K562 (cell line): ENCODE results near the gene GLG1. TPM values are rescaled to one million over a fixed set of nuclear protein-coding genes. Genes with fewer than 3 reads are reported as not detected.

Experiments used
- ATAC-seq: fragments of 200-7000 bp; cut with Tn5 transposase; 3 replicates; pipeline ENCODE4 v1.9.1; 2020; ENCODE audit warnings: moderate library complexity
- BruUV-seq: library from RNA; stranded (reverse); fragments of 400-500 nt; replicated peaks from 2 replicates; lab custom pipeline; 2021; lab: Mats Ljungman, UMichigan
- CTCF ChIA-PET: fragments of 300-600 bp; formaldehyde crosslinking; extraction: SDS; loops from one replicate; lab custom pipeline; 2021; ENCODE audit warnings: low intra/inter-chr PET ratio; lab: Yijun Ruan, JAX
- POLR2A ChIA-PET: fragments of 300-600, 350-650 bp; sonication (Branson Sonifier 250); formaldehyde crosslinking; extraction: SDS; loops from one replicate; lab custom pipeline; 2021; ENCODE audit warnings: antibody characterized with exemption, inconsistent platforms; lab: Yijun Ruan, JAX
- DNase-seq, 4 experiments: peaks; one replicate each; pipeline versions ENCODE4 v3.0.0 to v3.0.0-alpha.2; 2011 to 2018; ENCODE audit warnings: low spot score in 3 of 4, mixed read lengths in 3 of 4; ENCODE audit errors: extremely low read depth in 1 of 4
- FAIRE-seq: peaks from 2 replicates; lab custom pipeline; 2011; peaks lifted over from hg19 to GRCh38; lab: Jason Lieb, UNC
- H2AFZ ChIP-seq: 2 replicates; pipeline ENCODE4 v1.6.0; 2011; ENCODE audit warnings: low read depth, low read length, control low read depth, inconsistent platforms
- H3K27ac ChIP-seq: fragments of 200-600 bp; 3 replicates; pipeline ENCODE4 v1.8.0; 2011; ENCODE audit warnings: low read depth, mild to moderate bottlenecking, control low read depth, inconsistent platforms, low read length, moderate library complexity, mixed read lengths; ENCODE audit errors: extremely low read depth
- H3K27me3 ChIP-seq, 2 experiments: fragments of 300-600 bp in 1 of 2; 2 replicates in 1 of 2; 3 replicates in 1 of 2; pipeline versions ENCODE4 v1.6.0 to v1.8.0; 2011; ENCODE audit warnings: inconsistent platforms in 2 of 2, low read length in 2 of 2, mild to moderate bottlenecking in 1 of 2, mixed read lengths in 1 of 2, moderate library complexity in 1 of 2; ENCODE audit not compliant: control insufficient read depth in 2 of 2, insufficient read depth in 2 of 2
- H3K36me3 ChIP-seq: fragments of 300-600 bp; 3 replicates; pipeline ENCODE4 v1.8.0; 2011; ENCODE audit warnings: mild to moderate bottlenecking, low read length, inconsistent platforms; ENCODE audit not compliant: control insufficient read depth, insufficient read depth
- H3K4me1 ChIP-seq, 2 experiments: fragments of 200-600 bp in 1 of 2; replicated peaks in 1 of 2; 2 replicates in 1 of 2; 3 replicates in 1 of 2; pipeline versions ENCODE4 v1.5.1 to v1.8.0; 2011; ENCODE audit warnings: inconsistent platforms in 2 of 2, low read length in 2 of 2, mild to moderate bottlenecking in 1 of 2, mixed read lengths in 1 of 2, moderate library complexity in 1 of 2; ENCODE audit not compliant: control insufficient read depth in 2 of 2, insufficient read depth in 2 of 2
- H3K4me2 ChIP-seq: 2 replicates; pipeline ENCODE4 v1.6.1; 2011; ENCODE audit warnings: low read length, control low read depth, inconsistent platforms, mixed read lengths; ENCODE audit not compliant: insufficient read depth
- H3K4me3 ChIP-seq: fragments of 200-600 bp; sonication (generic), shearing (Covaris generic); 2 replicates; pipeline ENCODE4 v1.5.1; 2016; ENCODE audit warnings: control low read depth, inconsistent platforms
- H3K79me2 ChIP-seq: fragments of 200-600 bp; 3 replicates; pipeline ENCODE4 v1.8.0; 2011; ENCODE audit warnings: low read length, inconsistent platforms; ENCODE audit not compliant: control insufficient read depth, insufficient read depth
- H3K9ac ChIP-seq, 2 experiments: 2 replicates each; pipeline versions ENCODE4 v1.6.0 to v1.6.1; 2011; ENCODE audit warnings: low read depth in 2 of 2, low read length in 2 of 2, control low read depth in 1 of 2, inconsistent platforms in 1 of 2, mild to moderate bottlenecking in 1 of 2, mixed read lengths in 1 of 2; ENCODE audit not compliant: insufficient read depth in 1 of 2
- H3K9me1 ChIP-seq: one replicate; pipeline ENCODE4 v1.6.0; 2011; ENCODE audit warnings: inconsistent platforms, mild to moderate bottlenecking, low read length, moderate library complexity; ENCODE audit not compliant: control insufficient read depth, insufficient read depth
- H3K9me3 ChIP-seq: replicated peaks from 2 replicates; pipeline ENCODE4 v1.5.1; 2011; ENCODE audit warnings: low read depth, low read length, inconsistent platforms; ENCODE audit not compliant: control insufficient read depth, insufficient read depth
- H4K20me1 ChIP-seq: replicated peaks from 2 replicates; pipeline ENCODE4 v1.6.1; 2011; ENCODE audit warnings: low read length, inconsistent platforms, mixed read lengths; ENCODE audit not compliant: control insufficient read depth, insufficient read depth
- CEBPG ChIP-seq, 3 experiments: fragments of 200-800 bp in 1 of 3; sonication (Bioruptor generic) in 1 of 3; sonication (generic) in 1 of 3; formaldehyde crosslinking in 1 of 3; IDR thresholded peaks in 2 of 3; conservative IDR thresholded peaks in 1 of 3; 2 replicates each; pipeline versions ENCODE4 v1.6.1 to v1.8.0; 2016 to 2022; ENCODE audit warnings: missing compliant biosample characterization in 2 of 3, missing genetic modification characterization in 2 of 3, mild to moderate bottlenecking in 1 of 3, missing genetic modification reagents in 1 of 3
- DDX20 ChIP-seq: fragments of 450-650 bp; IDR thresholded peaks from 2 replicates; pipeline ENCODE4 v1.6.1; 2016; ENCODE audit warnings: missing genetic modification characterization, low read depth, mild to moderate bottlenecking, missing compliant biosample characterization, moderate library complexity
- FOXK2 ChIP-seq, 2 experiments: fragments of 450-650 bp; IDR thresholded peaks in 1 of 2; conservative IDR thresholded peaks in 1 of 2; 2 replicates each; pipeline ENCODE4 v1.6.1; 2016; ENCODE audit warnings: low read depth in 2 of 2, mild to moderate bottlenecking in 1 of 2
- GABPB2 ChIP-seq: fragments of 250-450 bp; sonication (Bioruptor Pico); conservative IDR thresholded peaks from 2 replicates; pipeline ENCODE4 v1.5.1; 2021; ENCODE audit warnings: mild to moderate bottlenecking
- GATAD2B ChIP-seq: fragments of 450-650 bp; IDR thresholded peaks from 2 replicates; pipeline ENCODE4 v1.6.1; 2017; ENCODE audit warnings: mild to moderate bottlenecking, borderline replicate concordance
- HMG20A ChIP-seq: fragments of 450-650 bp; formaldehyde crosslinking; conservative IDR thresholded peaks from 2 replicates; pipeline ENCODE4 v1.4.0; 2020; ENCODE audit warnings: mild to moderate bottlenecking, mixed read lengths
- IFI16 ChIP-seq: fragments of 250-450 bp; sonication (Bioruptor Pico); IDR thresholded peaks from 2 replicates; pipeline ENCODE4 v2.1.2; 2022; ENCODE audit warnings: mild to moderate bottlenecking, inconsistent platforms
- RUNX1 ChIP-seq: sonication (generic); IDR thresholded peaks from 2 replicates; pipeline ENCODE4 v1.6.1; 2016; ENCODE audit warnings: antibody characterized with exemption, low read depth
- TAF7 ChIP-seq: fragments of 450-650 bp; IDR thresholded peaks from 2 replicates; pipeline ENCODE4 v1.6.1; 2016; ENCODE audit warnings: missing genetic modification characterization, missing compliant biosample characterization
- ZNF175 ChIP-seq: fragments of 200-800 bp; sonication (Bioruptor generic); IDR thresholded peaks from 2 replicates; pipeline ENCODE4 v1.6.1; 2016; ENCODE audit warnings: low read depth, mild to moderate bottlenecking, missing genetic modification characterization, missing compliant biosample characterization
- WGBS: fragments of 100-300 bp; shearing (Covaris generic); methylation state at CpG from one replicate; pipeline ENCODE4 v1.1.6; 2016; ENCODE audit warnings: low coverage, mixed read lengths; ENCODE audit not compliant: insufficient coverage; ENCODE audit errors: missing lambda C conversion rate; 5-methylcytosine and 5-hydroxymethylcytosine counted together
- in situ Hi-C: fragments of 300-500 bp; cut with MboI; formaldehyde crosslinking; loops from 4 replicates; pipeline ENCODE4 v1.15.0; 2018; ENCODE audit warnings: inconsistent platforms, mixed read lengths
- intact Hi-C: fragments of 100-400 bp; cut with micrococcal nuclease; formaldehyde crosslinking; loops from 2 replicates; pipeline ENCODE4 v1.14.2; 2022
- polyA plus RNA-seq, 8 experiments: library from polyadenylated mRNA; depleted of rRNA in 4 of 8; stranded (reverse) in 5 of 8; unstranded in 3 of 8; fragments of >200 nt; fragmentation: Nextera tagmentation in 2 of 8; fragmentation: Illumina TruSeq in 1 of 8; extraction: Ambion mirVana in 2 of 8; extraction: Trizol in 1 of 8; gene quantifications; 2 replicates each; pipeline versions ENCODE4 v1.2.1 to v1.2.3, GENCODE V29; 2011 to 2014; ENCODE audit warnings: inconsistent platforms in 1 of 8, missing spikeins in 1 of 8
- total RNA-seq, 7 experiments: library from RNA; depleted of rRNA in 6 of 7; stranded (reverse); fragments of >200 nt in 6 of 7; fragmentation: Illumina TruSeq in 2 of 7; extraction: Trizol in 2 of 7; gene quantifications; 2 replicates each; pipeline versions ENCODE4 v1.2.1 to v1.2.3, GENCODE V29; 2011 to 2021; ENCODE audit warnings: low replicate concordance in 1 of 7
- TF ChIP-seq, protein P1 (sequence below), 2 experiments: fragments of 450-650 bp; conservative IDR thresholded peaks; 2 replicates each; pipeline ENCODE4 v1.6.1; 2017; ENCODE audit warnings: mild to moderate bottlenecking in 2 of 2, moderate library complexity in 2 of 2
- TF ChIP-seq, protein P2 (sequence below): fragments of 250-450 bp; sonication (Bioruptor Pico); IDR thresholded peaks from 2 replicates; pipeline ENCODE4 v1.6.1; 2021; ENCODE audit warnings: mild to moderate bottlenecking
- TF ChIP-seq, protein P3 (sequence below): fragments of 450-650 bp; conservative IDR thresholded peaks from 2 replicates; pipeline ENCODE4 v1.6.1; 2016; ENCODE audit warnings: missing genetic modification characterization, low read depth, mild to moderate bottlenecking, missing compliant biosample characterization, moderate library complexity
- TF ChIP-seq, protein P4 (sequence below): sonication (generic); formaldehyde crosslinking; IDR thresholded peaks from 2 replicates; pipeline ENCODE4 v1.9.0; 2022; ENCODE audit warnings: mild to moderate bottlenecking, missing genetic modification reagents
- TF ChIP-seq, protein P5 (sequence below): fragments of 450-650 bp; formaldehyde crosslinking; IDR thresholded peaks from 2 replicates; pipeline ENCODE4 v1.4.0; 2020; ENCODE audit warnings: mild to moderate bottlenecking, mixed read lengths

The GLG1 gene
- total and polyA plus RNA-seq, 9 of the 15 experiments (the other 6 are each of a cell fraction or from before 2014, with no cell fraction given) = 6.2 to 36.0 (median 23.6) TPM

DNA sequence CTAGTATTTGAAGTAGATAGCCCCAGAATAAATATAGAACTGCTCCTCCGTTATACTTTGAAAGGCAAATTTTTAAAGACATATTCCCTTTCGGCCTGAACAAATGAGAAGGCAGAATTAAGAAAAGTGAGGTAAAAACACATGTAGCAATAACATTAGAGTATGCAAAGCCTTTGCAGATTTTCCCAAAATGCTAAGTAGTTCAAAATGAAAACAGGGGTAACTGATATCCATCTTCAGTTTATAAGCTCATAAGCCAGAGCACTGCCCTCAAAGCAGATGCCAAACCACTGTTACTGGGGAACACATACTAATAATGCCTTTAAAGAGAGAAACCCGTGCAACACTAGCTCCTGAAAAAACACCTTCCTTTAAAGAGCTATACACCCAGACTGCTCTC is 134.4 kb downstream of the GLG1 start:
- Histone ChIP-seq H4K20me1 (no peaks in the 10 kb centered on the region), H3K9me1 (no peaks in the 10 kb centered on the region), H3K9me3 (no peaks in the 10 kb centered on the region), H3K27ac (no peak overlapping the region), H3K79me2 (no peaks in the 10 kb centered on the region), H3K4me3 (no peak overlapping the region), H3K27me3 (no peaks in the 10 kb centered on the region), H3K9ac (no peak overlapping the region), H3K36me3 (peaks cover 65% of the 10 kb centered on the region; the same call in 2 of the 3 replicates), H2AFZ (no peak overlapping the region), H3K4me2 (no peak overlapping the region), H3K4me1 (no peaks in the 10 kb centered on the region)
- TF ChIP-seq TAF7 (tag) = no peak
- TF ChIP-seq IFI16 (CRISPR knock-in tag) = no peak
- TF ChIP-seq, protein P1, sequence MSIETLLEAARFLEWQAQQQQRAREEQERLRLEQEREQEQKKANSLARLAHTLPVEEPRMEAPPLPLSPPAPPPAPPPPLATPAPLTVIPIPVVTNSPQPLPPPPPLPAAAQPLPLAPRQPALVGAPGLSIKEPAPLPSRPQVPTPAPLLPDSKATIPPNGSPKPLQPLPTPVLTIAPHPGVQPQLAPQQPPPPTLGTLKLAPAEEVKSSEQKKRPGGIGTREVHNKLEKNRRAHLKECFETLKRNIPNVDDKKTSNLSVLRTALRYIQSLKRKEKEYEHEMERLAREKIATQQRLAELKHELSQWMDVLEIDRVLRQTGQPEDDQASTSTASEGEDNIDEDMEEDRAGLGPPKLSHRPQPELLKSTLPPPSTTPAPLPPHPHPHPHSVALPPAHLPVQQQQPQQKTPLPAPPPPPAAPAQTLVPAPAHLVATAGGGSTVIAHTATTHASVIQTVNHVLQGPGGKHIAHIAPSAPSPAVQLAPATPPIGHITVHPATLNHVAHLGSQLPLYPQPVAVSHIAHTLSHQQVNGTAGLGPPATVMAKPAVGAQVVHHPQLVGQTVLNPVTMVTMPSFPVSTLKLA (conservative IDR thresholded peaks at IDR 0.05) = no peak
- no peak for TF ChIP-seq HMG20A (CRISPR knock-in tag)
- TF ChIP-seq CEBPG (CRISPR knock-in tag; IDR thresholded peaks at IDR 0.05) = no peak
- no peak for TF ChIP-seq CEBPG (tag; conservative IDR thresholded peaks at IDR 0.05 in 1 of 2, IDR thresholded peaks at IDR 0.05 in 1 of 2)
- no peak for TF ChIP-seq GABPB2 (CRISPR knock-in tag)
- TF ChIP-seq, protein P2, sequence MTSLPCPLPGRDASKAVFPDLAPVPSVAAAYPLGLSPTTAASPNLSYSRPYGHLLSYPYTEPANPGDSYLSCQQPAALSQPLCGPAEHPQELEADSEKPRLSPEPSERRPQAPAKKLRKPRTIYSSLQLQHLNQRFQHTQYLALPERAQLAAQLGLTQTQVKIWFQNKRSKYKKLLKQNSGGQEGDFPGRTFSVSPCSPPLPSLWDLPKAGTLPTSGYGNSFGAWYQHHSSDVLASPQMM (CRISPR knock-in tag) = no peak
- no peak for TF ChIP-seq FOXK2 (conservative IDR thresholded peaks at IDR 0.05 in 1 of 2, IDR thresholded peaks at IDR 0.05 in 1 of 2; ENCODE audit: low read depth in 2 of 2)
- TF ChIP-seq, protein P3, sequence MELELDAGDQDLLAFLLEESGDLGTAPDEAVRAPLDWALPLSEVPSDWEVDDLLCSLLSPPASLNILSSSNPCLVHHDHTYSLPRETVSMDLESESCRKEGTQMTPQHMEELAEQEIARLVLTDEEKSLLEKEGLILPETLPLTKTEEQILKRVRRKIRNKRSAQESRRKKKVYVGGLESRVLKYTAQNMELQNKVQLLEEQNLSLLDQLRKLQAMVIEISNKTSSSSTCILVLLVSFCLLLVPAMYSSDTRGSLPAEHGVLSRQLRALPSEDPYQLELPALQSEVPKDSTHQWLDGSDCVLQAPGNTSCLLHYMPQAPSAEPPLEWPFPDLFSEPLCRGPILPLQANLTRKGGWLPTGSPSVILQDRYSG = no peak
- no peak for TF ChIP-seq RUNX1
- TF ChIP-seq ZNF175 (CRISPR knock-in tag) = no peak
- TF ChIP-seq, protein P4, sequence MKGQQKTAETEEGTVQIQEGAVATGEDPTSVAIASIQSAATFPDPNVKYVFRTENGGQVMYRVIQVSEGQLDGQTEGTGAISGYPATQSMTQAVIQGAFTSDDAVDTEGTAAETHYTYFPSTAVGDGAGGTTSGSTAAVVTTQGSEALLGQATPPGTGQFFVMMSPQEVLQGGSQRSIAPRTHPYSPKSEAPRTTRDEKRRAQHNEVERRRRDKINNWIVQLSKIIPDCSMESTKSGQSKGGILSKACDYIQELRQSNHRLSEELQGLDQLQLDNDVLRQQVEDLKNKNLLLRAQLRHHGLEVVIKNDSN = no peak
- no peak for TF ChIP-seq DDX20 (tag)
- TF ChIP-seq, protein P5, sequence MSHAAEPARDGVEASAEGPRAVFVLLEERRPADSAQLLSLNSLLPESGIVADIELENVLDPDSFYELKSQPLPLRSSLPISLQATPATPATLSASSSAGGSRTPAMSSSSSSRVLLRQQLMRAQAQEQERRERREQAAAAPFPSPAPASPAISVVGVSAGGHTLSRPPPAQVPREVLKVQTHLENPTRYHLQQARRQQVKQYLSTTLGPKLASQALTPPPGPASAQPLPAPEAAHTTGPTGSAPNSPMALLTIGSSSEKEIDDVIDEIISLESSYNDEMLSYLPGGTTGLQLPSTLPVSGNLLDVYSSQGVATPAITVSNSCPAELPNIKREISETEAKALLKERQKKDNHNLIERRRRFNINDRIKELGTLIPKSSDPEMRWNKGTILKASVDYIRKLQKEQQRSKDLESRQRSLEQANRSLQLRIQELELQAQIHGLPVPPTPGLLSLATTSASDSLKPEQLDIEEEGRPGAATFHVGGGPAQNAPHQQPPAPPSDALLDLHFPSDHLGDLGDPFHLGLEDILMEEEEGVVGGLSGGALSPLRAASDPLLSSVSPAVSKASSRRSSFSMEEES (CRISPR knock-in tag) = no peak
- TF ChIP-seq GATAD2B = no peak
- intact Hi-C loops = no loop called here
- BruUV-seq = no TSS peak
- FAIRE-seq = no peak
- in situ Hi-C loops = no loop called here
- no peak for ATAC-seq
- ChIA-PET POLR2A (no interaction called here), CTCF (no interaction called here)
- 91% methylated on average over 3 of the region's 3 CpGs for WGBS
- no peak for DNase-seq
